A673 (cell line): ENCODE measurements around the gene TMTC2. TPM values are rescaled to one million over a fixed set of nuclear protein-coding genes. Genes with fewer than 3 reads are reported as not detected.

Experiments
- BruUV-seq: library from RNA; stranded (reverse); fragments of 400-500 nt; replicated peaks from 2 replicates; lab custom pipeline; 2021; lab: Mats Ljungman, UMichigan
- CTCF ChIA-PET: fragments of 300-600 bp; sonication (Branson Sonifier 250); formaldehyde crosslinking; loops from one replicate; lab custom pipeline; 2022; ENCODE audit warnings: antibody characterized with exemption; lab: Charles Lee
- POLR2A ChIA-PET: fragments of 300-600 bp; sonication (Branson Sonifier 250); formaldehyde crosslinking; loops from one replicate; lab custom pipeline; 2022; ENCODE audit warnings: antibody characterized with exemption; ENCODE audit not compliant: low non-redundant PET; lab: Charles Lee
- DNase-seq: peaks from one replicate; pipeline ENCODE4 v3.0.0-alpha.2; 2015; ENCODE audit warnings: low spot score
- H3K27ac ChIP-seq: fragments of 200-600 bp; sonication (generic); 2 replicates; pipeline ENCODE4 v1.5.1; 2016; ENCODE audit warnings: mixed run types, low read depth, mild to moderate bottlenecking, mixed read lengths, antibody characterized with exemption, low read length; ENCODE audit not compliant: poor library complexity, severe bottlenecking
- H3K27me3 ChIP-seq: fragments of 200-600 bp; sonication (generic); replicated peaks from 2 replicates; pipeline ENCODE4 v1.6.1; 2017; ENCODE audit warnings: mixed run types, low read depth, mild to moderate bottlenecking, mixed read lengths, antibody characterized with exemption, low read length; ENCODE audit not compliant: insufficient read depth, poor library complexity
- H3K36me3 ChIP-seq: fragments of 200-600 bp; sonication (generic); 2 replicates; pipeline ENCODE4 v1.6.1; 2016; ENCODE audit warnings: mixed run types, mild to moderate bottlenecking, mixed read lengths, antibody characterized with exemption, low read length; ENCODE audit not compliant: insufficient read depth, poor library complexity, severe bottlenecking
- H3K4me1 ChIP-seq: fragments of 200-600 bp; sonication (generic); 2 replicates; pipeline ENCODE4 v1.6.1; 2017; ENCODE audit warnings: mixed run types, mild to moderate bottlenecking, mixed read lengths, antibody characterized with exemption, low read length; ENCODE audit not compliant: insufficient read depth, poor library complexity, severe bottlenecking
- H3K4me3 ChIP-seq: fragments of 200-600 bp; sonication (generic); 2 replicates; pipeline ENCODE4 v1.5.1; 2016; ENCODE audit warnings: low read depth, mixed run types, mild to moderate bottlenecking, mixed read lengths, low read length; ENCODE audit not compliant: poor library complexity, severe bottlenecking
- H3K9me3 ChIP-seq: fragments of 200-600 bp; sonication (generic); 2 replicates; pipeline ENCODE4 v1.6.1; 2016; ENCODE audit warnings: mixed run types, low read depth, mild to moderate bottlenecking, mixed read lengths, antibody characterized with exemption, low read length; ENCODE audit not compliant: poor library complexity, severe bottlenecking
- EZH2 ChIP-seq: fragments of 200-600 bp; sonication (generic); IDR thresholded peaks from 2 replicates; pipeline ENCODE4 v1.6.1; 2017; ENCODE audit warnings: borderline replicate concordance, low read depth, mild to moderate bottlenecking, mixed read lengths, antibody characterized with exemption, low read length; ENCODE audit not compliant: poor library complexity, severe bottlenecking
- intact Hi-C: fragments of 100-400 bp; cut with micrococcal nuclease; formaldehyde crosslinking; loops from one replicate; pipeline ENCODE4 v1.10.0; 2022; ENCODE audit not compliant: unreplicated experiment
- total RNA-seq: library from RNA; stranded (reverse); gene quantifications from 2 replicates; pipeline ENCODE4 v1.2.3, GENCODE V29; 2021
- TF ChIP-seq, protein P1 (sequence below): fragments of 300-800, 200-600 bp; sonication (generic); conservative IDR thresholded peaks from 2 replicates; pipeline ENCODE4 v1.5.1; 2017; ENCODE audit warnings: low read depth, mild to moderate bottlenecking, antibody characterized with exemption, low read length, moderate library complexity, mixed read lengths

TMTC2 gene
- total RNA-seq, 1 experiment from 2014 or later = 3.3 TPM

DNA sequence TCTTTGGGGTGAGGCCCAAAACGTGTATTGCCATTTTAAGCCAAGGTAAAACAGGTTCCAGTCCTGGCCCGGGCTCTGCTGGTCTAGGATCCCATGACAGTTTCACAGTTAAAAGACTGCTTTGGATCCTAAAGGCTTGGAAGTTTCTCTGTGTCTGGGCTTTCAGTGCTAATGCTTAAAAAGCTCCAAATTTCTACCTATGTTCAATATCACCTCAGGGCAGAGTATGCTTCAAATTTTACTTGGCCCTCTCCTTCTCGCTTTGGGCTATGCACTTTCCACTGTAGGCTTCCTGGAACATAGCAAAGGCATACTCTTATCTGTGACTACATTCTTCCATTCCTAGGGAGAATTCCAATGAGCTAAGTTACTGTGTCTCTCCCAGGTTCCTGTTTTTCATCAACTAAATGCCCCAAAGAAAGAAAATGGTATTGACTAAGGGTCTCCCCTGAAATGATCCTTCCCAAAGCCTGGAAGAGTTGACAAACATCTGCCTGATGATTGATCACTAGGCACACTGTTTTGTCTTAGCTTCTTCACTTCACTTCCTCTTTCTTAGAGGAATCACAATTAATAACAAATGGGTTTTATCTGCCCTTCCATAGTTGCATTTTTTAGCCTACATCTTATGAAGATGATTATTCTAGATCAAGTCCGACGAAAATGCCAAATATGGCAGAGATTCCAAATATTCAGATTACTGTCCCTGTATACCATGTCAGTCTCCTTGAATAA lies 79.4 kb downstream of the TMTC2 start:
- no peak overlapping the region for H3K4me3 ChIP-seq
- no peak for DNase-seq
- H3K9me3 ChIP-seq = no peaks in the 10 kb centered on the region
- no peaks in the 10 kb centered on the region for H3K27me3 ChIP-seq
- intact Hi-C loops = no loop called here
- no peak overlapping the region for H3K27ac ChIP-seq
- TF ChIP-seq, protein P1, sequence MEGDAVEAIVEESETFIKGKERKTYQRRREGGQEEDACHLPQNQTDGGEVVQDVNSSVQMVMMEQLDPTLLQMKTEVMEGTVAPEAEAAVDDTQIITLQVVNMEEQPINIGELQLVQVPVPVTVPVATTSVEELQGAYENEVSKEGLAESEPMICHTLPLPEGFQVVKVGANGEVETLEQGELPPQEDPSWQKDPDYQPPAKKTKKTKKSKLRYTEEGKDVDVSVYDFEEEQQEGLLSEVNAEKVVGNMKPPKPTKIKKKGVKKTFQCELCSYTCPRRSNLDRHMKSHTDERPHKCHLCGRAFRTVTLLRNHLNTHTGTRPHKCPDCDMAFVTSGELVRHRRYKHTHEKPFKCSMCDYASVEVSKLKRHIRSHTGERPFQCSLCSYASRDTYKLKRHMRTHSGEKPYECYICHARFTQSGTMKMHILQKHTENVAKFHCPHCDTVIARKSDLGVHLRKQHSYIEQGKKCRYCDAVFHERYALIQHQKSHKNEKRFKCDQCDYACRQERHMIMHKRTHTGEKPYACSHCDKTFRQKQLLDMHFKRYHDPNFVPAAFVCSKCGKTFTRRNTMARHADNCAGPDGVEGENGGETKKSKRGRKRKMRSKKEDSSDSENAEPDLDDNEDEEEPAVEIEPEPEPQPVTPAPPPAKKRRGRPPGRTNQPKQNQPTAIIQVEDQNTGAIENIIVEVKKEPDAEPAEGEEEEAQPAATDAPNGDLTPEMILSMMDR = no peak
- no peak for TF ChIP-seq EZH2
- ChIA-PET CTCF (no interaction called here), POLR2A (no interaction called here)
- BruUV-seq = no TSS peak
- no peaks in the 10 kb centered on the region for H3K4me1 ChIP-seq
- H3K36me3 ChIP-seq = no peaks in the 10 kb centered on the region

GRCh38 chr12:82774666-82775065 lies 88.0 kb downstream of the TMTC2 start:
- no peak for DNase-seq
- Histone ChIP-seq H3K27ac (no peak overlapping the region), H3K27me3 (no peaks in the 10 kb centered on the region), H3K36me3 (no peaks in the 10 kb centered on the region), H3K9me3 (no peaks in the 10 kb centered on the region), H3K4me3 (no peak overlapping the region), H3K4me1 (no peaks in the 10 kb centered on the region)
- BruUV-seq = no TSS peak
- ChIA-PET CTCF (no interaction called here), POLR2A (interaction anchor here (0.7 kb wide), 1 partner anchor 1424 kb away, joined by 3 read pairs; no protein-coding TSS in a partner anchor)
- TF ChIP-seq EZH2 = no peak
- TF ChIP-seq, protein P1 = no peak
- intact Hi-C loops = no loop called here

DNA sequence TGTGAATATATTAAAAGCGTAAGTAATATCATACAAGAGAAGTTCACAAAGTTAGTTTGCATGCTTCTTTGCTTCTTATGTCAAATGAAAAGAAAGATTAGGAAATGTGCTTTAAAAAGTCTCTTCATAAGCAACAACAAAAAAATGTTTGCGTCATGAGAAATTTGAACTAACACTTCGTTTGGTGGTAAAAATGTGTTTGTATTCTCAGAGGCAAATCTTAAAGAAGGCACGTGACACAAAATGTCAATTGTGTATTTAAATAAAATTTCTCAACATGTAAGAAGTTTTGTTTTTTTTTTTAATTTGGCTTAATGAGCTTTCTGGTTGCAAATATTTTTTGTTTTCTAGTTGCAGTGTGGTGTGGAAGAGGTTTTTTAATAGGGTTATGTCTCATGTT lies 93.8 kb downstream of the TMTC2 start:
- no peak for DNase-seq
- ChIA-PET POLR2A (no interaction called here), CTCF (no interaction called here)
- no peaks in the 10 kb centered on the region for H3K9me3 ChIP-seq
- TF ChIP-seq, protein P1 = no peak
- TF ChIP-seq EZH2 = no peak
- peaks cover 24% of the 10 kb centered on the region for H3K4me1 ChIP-seq
- H3K27ac ChIP-seq = no peak overlapping the region
- no peaks in the 10 kb centered on the region for H3K36me3 ChIP-seq
- intact Hi-C loops = no loop called here
- BruUV-seq = no TSS peak
- H3K4me3 ChIP-seq = no peak overlapping the region
- H3K27me3 ChIP-seq = no peaks in the 10 kb centered on the region
